Adrenal gland (tissue), 5 donors: Measurements from ENCODE around the gene VPS54.

Source experiments
- POLR2A ChIP-seq, 2 donors: fragments of 450-650 bp; IDR thresholded peaks; one replicate each; pipeline ENCODE4 v1.6.1; 2017; ENCODE audit warnings: antibody characterized with exemption in 2 of 2, mild to moderate bottlenecking in 2 of 2, moderate library complexity in 1 of 2
- TF ChIP-seq, protein P1 (sequence below), 6 experiments: fragments of 450-650 bp in 4 of 6; fragments of 200-600 bp in 2 of 6; sonication (generic) in 1 of 6; IDR thresholded peaks; 1 replicate in 5 of 6; 2 replicates in 1 of 6; pipeline versions ENCODE4 v1.5.1 to v1.8.0; 2016 to 2021; ENCODE audit warnings: antibody characterized with exemption in 6 of 6, mild to moderate bottlenecking in 2 of 6, moderate library complexity in 1 of 6
- donor health status: DM: no; HTN: no; CAD: no.

DNA sequence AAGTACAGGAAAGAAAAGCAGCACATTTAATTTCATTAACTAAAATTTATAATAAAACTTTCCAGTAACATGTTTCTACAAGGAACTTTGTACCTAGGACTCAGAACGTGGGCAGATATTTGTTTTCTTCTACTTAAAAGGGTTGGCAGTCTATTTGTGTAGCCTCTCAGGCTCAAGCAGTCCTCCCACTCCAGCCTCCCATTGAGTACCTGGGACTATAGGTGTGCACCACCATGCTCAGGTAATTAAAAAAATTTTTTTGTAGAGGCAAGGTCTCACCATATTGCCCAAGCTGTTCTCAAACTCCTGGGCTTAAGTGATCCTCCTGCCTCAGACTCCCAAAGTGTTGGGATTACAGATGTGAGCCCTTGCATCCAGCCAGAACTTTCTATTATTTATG, 140.7 kb downstream of the VPS54 start:
- TF ChIP-seq, protein P1, sequence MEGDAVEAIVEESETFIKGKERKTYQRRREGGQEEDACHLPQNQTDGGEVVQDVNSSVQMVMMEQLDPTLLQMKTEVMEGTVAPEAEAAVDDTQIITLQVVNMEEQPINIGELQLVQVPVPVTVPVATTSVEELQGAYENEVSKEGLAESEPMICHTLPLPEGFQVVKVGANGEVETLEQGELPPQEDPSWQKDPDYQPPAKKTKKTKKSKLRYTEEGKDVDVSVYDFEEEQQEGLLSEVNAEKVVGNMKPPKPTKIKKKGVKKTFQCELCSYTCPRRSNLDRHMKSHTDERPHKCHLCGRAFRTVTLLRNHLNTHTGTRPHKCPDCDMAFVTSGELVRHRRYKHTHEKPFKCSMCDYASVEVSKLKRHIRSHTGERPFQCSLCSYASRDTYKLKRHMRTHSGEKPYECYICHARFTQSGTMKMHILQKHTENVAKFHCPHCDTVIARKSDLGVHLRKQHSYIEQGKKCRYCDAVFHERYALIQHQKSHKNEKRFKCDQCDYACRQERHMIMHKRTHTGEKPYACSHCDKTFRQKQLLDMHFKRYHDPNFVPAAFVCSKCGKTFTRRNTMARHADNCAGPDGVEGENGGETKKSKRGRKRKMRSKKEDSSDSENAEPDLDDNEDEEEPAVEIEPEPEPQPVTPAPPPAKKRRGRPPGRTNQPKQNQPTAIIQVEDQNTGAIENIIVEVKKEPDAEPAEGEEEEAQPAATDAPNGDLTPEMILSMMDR (IDR thresholded peaks at IDR 0.05) = no peak
- TF ChIP-seq POLR2A (IDR thresholded peaks at IDR 0.05) = no peak
